HepG2 (cell line): ENCODE data around the gene CXCL17. TPM values are rescaled to one million over a fixed set of nuclear protein-coding genes. Genes with fewer than 3 reads are reported as not detected.

ENCODE experiments used
- ARHGAP35 ChIP-seq: sonication (generic); formaldehyde crosslinking; IDR thresholded peaks from 2 replicates; pipeline ENCODE4 v1.9.0; 2022; ENCODE audit warnings: mild to moderate bottlenecking, inconsistent platforms, moderate library complexity, missing genetic modification reagents, borderline replicate concordance
- GATAD2A ChIP-seq: IDR thresholded peaks from 2 replicates; pipeline ENCODE4 v1.6.1; 2016
- ISX ChIP-seq: sonication (generic); formaldehyde crosslinking; conservative IDR thresholded peaks from 2 replicates; pipeline ENCODE4 v1.5.0; 2020; ENCODE audit warnings: missing genetic modification reagents
- MEIS1 ChIP-seq: sonication (generic); formaldehyde crosslinking; IDR thresholded peaks from 2 replicates; pipeline ENCODE4 v1.9.0; 2021; ENCODE audit warnings: mild to moderate bottlenecking, missing genetic modification reagents, moderate library complexity, borderline replicate concordance
- MLLT10 ChIP-seq: sonication (generic); formaldehyde crosslinking; IDR thresholded peaks from 2 replicates; pipeline ENCODE4 v1.4.0; 2020; ENCODE audit warnings: missing genetic modification reagents
- NR3C1 ChIP-seq: sonication (generic); formaldehyde crosslinking; IDR thresholded peaks from 2 replicates; pipeline ENCODE4 v1.4.0; 2020; ENCODE audit warnings: missing genetic modification reagents
- RARG ChIP-seq: sonication (generic); formaldehyde crosslinking; IDR thresholded peaks from 2 replicates; pipeline ENCODE4 v1.4.0; 2020; ENCODE audit warnings: low read depth, mild to moderate bottlenecking, missing genetic modification reagents
- SETDB1 ChIP-seq: sonication (generic); formaldehyde crosslinking; IDR thresholded peaks from 2 replicates; pipeline ENCODE4 v1.5.1; 2020; ENCODE audit warnings: missing genetic modification reagents, mild to moderate bottlenecking, borderline replicate concordance
- TARDBP ChIP-seq: sonication (generic); formaldehyde crosslinking; IDR thresholded peaks from 2 replicates; pipeline ENCODE4 v1.8.0; 2022; ENCODE audit warnings: mild to moderate bottlenecking, missing genetic modification reagents
- ZNF225 ChIP-seq: sonication (generic); formaldehyde crosslinking; IDR thresholded peaks from 2 replicates; pipeline ENCODE4 v1.4.0; 2020; ENCODE audit warnings: mild to moderate bottlenecking, missing genetic modification reagents
- ZNF329 ChIP-seq: sonication (generic); formaldehyde crosslinking; IDR thresholded peaks from 2 replicates; pipeline ENCODE4 v1.9.0; 2021; ENCODE audit warnings: low read depth, mild to moderate bottlenecking, missing genetic modification reagents
- ZNF563 ChIP-seq: sonication (generic); formaldehyde crosslinking; IDR thresholded peaks from 2 replicates; pipeline ENCODE4 v1.8.0; 2022; ENCODE audit warnings: mild to moderate bottlenecking, moderate library complexity, missing genetic modification reagents
- ZNF703 ChIP-seq: sonication (generic); formaldehyde crosslinking; IDR thresholded peaks from 2 replicates; pipeline ENCODE4 v1.5.1; 2020; ENCODE audit warnings: missing genetic modification reagents, mild to moderate bottlenecking, moderate library complexity, borderline replicate concordance
- polyA plus RNA-seq, 8 experiments: library from polyadenylated mRNA; depleted of rRNA in 3 of 8; stranded (reverse) in 7 of 8; unstranded in 1 of 8; fragments of >200 nt; fragmentation: Illumina TruSeq in 4 of 8; extraction: Trizol in 4 of 8; gene quantifications; 2 replicates each; pipeline versions ENCODE4 v1.2.1 to v1.2.3, GENCODE V29; 2011 to 2016; ENCODE audit warnings: low read depth in 4 of 8, missing spikeins in 1 of 8, mixed read lengths in 1 of 8; ENCODE audit not compliant: insufficient read depth in 1 of 8
- total RNA-seq, 5 experiments: library from RNA; depleted of rRNA; stranded (reverse); fragments of >200 nt; fragmentation: Illumina TruSeq; extraction: Trizol; gene quantifications; 2 replicates each; pipeline ENCODE4 v1.2.3, GENCODE V29; 2016; ENCODE audit warnings: low read depth in 1 of 5
- TF ChIP-seq, protein P1 (sequence below): sonication (generic); formaldehyde crosslinking; IDR thresholded peaks from 2 replicates; pipeline ENCODE4 v1.8.1; 2023; ENCODE audit warnings: mild to moderate bottlenecking, moderate library complexity, missing genetic modification reagents
- TF ChIP-seq, protein P2 (sequence below): sonication (generic); formaldehyde crosslinking; IDR thresholded peaks from 2 replicates; pipeline ENCODE4 v1.9.0; 2021; ENCODE audit warnings: mild to moderate bottlenecking, missing genetic modification reagents
- TF ChIP-seq, protein P3 (sequence below): sonication (generic); formaldehyde crosslinking; IDR thresholded peaks from 2 replicates; pipeline ENCODE4 v1.5.0; 2020; ENCODE audit warnings: missing genetic modification reagents
- TF ChIP-seq, protein P4 (sequence below): sonication (generic); formaldehyde crosslinking; IDR thresholded peaks from 2 replicates; pipeline ENCODE4 v1.8.0; 2022; ENCODE audit warnings: mild to moderate bottlenecking, missing genetic modification reagents, moderate library complexity
- TF ChIP-seq, protein P5 (sequence below): IDR thresholded peaks from 2 replicates; pipeline ENCODE4 v1.6.1; 2016; ENCODE audit warnings: missing compliant biosample characterization, missing genetic modification reagents, borderline replicate concordance

Gene CXCL17
- total and polyA plus RNA-seq, 2 of the 13 experiments (the other 11 are each of a cell fraction or from before 2014, with no cell fraction given) = 0.12 TPM; not detected in 1

DNA sequence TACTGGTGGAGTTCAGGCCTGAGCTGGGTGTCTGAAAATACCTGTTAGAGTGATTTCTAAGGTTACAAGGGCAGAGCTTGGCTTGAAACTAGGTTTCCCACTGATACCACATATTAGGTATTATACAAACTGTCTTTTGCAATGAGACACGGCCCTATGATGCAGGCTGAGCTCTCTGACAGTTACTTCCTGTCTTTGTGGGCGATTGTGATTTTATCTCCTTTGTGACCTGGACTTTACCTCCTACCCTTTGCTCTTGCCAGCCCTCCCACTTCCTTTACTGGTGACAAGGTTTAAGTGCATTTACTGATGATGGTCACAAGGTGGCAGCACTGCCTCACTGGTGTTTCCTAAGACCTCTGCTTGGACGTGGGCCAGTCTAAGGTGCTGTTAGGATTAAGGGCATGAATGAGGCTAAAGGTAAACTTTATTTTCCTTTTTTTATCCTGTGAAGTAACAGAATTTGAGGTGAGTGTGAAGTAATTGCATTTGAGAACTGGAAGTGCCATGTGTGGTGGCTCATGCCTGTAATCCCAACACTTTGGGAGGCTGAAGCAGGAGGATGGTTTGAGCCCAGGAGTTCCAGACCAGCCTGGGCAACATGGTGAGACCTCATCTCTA lies 7.7 kb upstream of the CXCL17 start (continued):
- TF ChIP-seq ZNF703 (no peak), MLLT10 (CRISPR knock-in tag) (no peak), ZNF563 (CRISPR knock-in tag) (no peak), TARDBP (CRISPR knock-in tag) (peak; percentile 94), NR3C1 (CRISPR knock-in tag) (no peak), ARHGAP35 (no peak), RARG (CRISPR knock-in tag) (no peak), ZNF329 (CRISPR knock-in tag) (no peak), MEIS1 (CRISPR knock-in tag) (peak; percentile 99), ISX (CRISPR knock-in tag) (no peak), GATAD2A (peak; percentile 95), ZNF225 (CRISPR knock-in tag) (no peak), SETDB1 (CRISPR knock-in tag) (no peak)
- TF ChIP-seq, protein P1, sequence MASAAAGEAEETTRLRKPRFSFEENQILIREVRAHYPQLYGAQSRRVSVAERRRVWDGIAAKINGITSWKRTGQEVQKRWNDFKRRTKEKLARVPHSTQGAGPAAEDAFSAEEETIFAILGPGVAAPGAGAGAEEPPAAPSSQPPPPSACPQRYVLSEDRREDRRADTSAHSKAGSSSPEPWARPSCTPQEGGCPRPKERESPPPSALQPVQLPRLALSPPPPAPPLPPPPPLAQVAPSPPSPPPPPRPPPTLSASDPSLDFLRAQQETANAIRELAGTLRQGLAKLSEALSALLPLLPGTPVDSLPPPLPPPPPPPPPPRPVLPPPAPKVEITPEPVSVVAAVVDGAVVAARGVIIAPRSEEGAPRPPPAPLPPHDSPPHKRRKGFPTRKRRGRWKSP = no peak
- TF ChIP-seq, protein P2, sequence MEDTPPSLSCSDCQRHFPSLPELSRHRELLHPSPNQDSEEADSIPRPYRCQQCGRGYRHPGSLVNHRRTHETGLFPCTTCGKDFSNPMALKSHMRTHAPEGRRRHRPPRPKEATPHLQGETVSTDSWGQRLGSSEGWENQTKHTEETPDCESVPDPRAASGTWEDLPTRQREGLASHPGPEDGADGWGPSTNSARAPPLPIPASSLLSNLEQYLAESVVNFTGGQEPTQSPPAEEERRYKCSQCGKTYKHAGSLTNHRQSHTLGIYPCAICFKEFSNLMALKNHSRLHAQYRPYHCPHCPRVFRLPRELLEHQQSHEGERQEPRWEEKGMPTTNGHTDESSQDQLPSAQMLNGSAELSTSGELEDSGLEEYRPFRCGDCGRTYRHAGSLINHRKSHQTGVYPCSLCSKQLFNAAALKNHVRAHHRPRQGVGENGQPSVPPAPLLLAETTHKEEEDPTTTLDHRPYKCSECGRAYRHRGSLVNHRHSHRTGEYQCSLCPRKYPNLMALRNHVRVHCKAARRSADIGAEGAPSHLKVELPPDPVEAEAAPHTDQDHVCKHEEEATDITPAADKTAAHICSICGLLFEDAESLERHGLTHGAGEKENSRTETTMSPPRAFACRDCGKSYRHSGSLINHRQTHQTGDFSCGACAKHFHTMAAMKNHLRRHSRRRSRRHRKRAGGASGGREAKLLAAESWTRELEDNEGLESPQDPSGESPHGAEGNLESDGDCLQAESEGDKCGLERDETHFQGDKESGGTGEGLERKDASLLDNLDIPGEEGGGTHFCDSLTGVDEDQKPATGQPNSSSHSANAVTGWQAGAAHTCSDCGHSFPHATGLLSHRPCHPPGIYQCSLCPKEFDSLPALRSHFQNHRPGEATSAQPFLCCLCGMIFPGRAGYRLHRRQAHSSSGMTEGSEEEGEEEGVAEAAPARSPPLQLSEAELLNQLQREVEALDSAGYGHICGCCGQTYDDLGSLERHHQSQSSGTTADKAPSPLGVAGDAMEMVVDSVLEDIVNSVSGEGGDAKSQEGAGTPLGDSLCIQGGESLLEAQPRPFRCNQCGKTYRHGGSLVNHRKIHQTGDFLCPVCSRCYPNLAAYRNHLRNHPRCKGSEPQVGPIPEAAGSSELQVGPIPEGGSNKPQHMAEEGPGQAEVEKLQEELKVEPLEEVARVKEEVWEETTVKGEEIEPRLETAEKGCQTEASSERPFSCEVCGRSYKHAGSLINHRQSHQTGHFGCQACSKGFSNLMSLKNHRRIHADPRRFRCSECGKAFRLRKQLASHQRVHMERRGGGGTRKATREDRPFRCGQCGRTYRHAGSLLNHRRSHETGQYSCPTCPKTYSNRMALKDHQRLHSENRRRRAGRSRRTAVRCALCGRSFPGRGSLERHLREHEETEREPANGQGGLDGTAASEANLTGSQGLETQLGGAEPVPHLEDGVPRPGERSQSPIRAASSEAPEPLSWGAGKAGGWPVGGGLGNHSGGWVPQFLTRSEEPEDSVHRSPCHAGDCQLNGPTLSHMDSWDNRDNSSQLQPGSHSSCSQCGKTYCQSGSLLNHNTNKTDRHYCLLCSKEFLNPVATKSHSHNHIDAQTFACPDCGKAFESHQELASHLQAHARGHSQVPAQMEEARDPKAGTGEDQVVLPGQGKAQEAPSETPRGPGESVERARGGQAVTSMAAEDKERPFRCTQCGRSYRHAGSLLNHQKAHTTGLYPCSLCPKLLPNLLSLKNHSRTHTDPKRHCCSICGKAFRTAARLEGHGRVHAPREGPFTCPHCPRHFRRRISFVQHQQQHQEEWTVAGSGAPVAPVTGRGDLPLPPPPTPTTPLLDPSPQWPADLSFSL (CRISPR knock-in tag) = no peak
- TF ChIP-seq, protein P3, sequence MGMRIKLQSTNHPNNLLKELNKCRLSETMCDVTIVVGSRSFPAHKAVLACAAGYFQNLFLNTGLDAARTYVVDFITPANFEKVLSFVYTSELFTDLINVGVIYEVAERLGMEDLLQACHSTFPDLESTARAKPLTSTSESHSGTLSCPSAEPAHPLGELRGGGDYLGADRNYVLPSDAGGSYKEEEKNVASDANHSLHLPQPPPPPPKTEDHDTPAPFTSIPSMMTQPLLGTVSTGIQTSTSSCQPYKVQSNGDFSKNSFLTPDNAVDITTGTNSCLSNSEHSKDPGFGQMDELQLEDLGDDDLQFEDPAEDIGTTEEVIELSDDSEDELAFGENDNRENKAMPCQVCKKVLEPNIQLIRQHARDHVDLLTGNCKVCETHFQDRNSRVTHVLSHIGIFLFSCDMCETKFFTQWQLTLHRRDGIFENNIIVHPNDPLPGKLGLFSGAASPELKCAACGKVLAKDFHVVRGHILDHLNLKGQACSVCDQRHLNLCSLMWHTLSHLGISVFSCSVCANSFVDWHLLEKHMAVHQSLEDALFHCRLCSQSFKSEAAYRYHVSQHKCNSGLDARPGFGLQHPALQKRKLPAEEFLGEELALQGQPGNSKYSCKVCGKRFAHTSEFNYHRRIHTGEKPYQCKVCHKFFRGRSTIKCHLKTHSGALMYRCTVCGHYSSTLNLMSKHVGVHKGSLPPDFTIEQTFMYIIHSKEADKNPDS (CRISPR knock-in tag) = 0 out of 2 replicates have a peak, but pooled peaks have one; percentile 46
- TF ChIP-seq, protein P4, sequence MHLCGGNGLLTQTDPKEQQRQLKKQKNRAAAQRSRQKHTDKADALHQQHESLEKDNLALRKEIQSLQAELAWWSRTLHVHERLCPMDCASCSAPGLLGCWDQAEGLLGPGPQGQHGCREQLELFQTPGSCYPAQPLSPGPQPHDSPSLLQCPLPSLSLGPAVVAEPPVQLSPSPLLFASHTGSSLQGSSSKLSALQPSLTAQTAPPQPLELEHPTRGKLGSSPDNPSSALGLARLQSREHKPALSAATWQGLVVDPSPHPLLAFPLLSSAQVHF (CRISPR knock-in tag) = no peak
- TF ChIP-seq, protein P5, sequence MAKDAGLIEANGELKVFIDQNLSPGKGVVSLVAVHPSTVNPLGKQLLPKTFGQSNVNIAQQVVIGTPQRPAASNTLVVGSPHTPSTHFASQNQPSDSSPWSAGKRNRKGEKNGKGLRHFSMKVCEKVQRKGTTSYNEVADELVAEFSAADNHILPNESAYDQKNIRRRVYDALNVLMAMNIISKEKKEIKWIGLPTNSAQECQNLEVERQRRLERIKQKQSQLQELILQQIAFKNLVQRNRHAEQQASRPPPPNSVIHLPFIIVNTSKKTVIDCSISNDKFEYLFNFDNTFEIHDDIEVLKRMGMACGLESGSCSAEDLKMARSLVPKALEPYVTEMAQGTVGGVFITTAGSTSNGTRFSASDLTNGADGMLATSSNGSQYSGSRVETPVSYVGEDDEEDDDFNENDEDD = peak; percentile 23; the same call in 1 of the 2 replicates
